GM21367 (cell line): ENCODE measurements around the gene MED7.

Experiments used
- ATAC-seq: cut with Tn5 transposase; IDR thresholded peaks from one replicate; pipeline ENCODE4 v1.9.1; 2021; ENCODE audit not compliant: unreplicated experiment

The MED7 gene

DNA sequence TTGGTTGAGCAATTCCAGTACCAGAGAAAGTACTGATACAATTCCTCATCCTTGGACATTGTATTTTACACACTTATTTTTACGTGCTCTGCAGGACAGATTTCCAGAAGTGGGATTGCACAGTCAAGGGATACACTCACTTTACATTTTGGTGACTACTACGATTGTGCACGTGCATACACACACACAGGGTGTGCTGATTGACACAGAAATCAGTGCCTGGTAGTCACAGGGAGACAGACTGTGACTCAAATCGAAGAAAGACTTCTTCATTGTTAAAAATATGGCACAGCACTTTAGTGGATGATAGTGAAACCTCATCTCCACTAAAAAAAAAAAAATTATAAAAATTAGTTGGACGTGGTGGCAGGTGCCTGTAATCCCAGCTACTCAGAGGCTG lies 21.9 kb upstream of the MED7 start:
- no peak for ATAC-seq

- ATAC-seq: no peak
These were observed 20.4 kb upstream of the MED7 start for GRCh38 chr5:157162919-157163510.

DNA sequence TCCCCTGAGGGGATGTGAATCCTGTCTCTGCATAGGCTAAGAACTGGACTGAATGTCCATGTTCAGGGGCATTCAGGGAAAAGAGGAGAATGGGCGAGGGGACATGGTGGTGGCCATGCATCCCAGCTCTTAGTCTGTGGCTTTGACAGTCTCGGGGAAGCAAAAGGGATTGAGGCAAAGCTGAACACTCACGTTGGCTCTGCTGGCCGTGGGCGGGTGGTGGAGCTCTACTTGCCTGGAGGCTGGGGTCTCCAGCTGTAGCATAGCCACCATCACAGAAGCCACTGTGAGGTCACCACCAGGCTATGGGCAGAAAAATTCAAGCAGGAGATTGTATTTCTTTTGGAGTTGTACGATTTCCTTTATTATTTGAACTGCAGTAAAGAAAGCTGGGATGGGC lies 19.3 kb upstream of the MED7 start:
- ATAC-seq: no peak

DNA sequence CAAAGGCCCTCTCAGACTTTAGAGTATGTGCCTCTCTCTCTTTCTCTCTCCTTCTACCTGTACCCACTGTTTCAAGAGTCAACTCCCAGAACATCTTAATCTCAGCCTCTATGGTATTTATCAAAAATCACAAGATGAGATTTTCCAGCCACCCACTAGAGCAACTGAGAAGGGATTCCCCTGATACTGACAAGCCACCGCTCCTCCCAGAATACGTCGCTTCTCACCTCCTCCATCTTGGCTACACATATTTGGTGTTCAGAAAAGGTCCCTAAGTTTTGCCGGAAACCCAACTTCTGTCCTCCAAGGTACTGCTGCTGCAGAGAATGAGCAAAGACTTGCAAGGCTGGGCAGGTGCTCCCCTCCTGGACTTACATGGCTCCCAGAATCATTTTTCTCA lies 17.3 kb upstream of the MED7 start:
- no peak for ATAC-seq

- ATAC-seq: no peak
These were observed 16.6 kb upstream of the MED7 start for GRCh38 chr5:157159209-157159751.

DNA sequence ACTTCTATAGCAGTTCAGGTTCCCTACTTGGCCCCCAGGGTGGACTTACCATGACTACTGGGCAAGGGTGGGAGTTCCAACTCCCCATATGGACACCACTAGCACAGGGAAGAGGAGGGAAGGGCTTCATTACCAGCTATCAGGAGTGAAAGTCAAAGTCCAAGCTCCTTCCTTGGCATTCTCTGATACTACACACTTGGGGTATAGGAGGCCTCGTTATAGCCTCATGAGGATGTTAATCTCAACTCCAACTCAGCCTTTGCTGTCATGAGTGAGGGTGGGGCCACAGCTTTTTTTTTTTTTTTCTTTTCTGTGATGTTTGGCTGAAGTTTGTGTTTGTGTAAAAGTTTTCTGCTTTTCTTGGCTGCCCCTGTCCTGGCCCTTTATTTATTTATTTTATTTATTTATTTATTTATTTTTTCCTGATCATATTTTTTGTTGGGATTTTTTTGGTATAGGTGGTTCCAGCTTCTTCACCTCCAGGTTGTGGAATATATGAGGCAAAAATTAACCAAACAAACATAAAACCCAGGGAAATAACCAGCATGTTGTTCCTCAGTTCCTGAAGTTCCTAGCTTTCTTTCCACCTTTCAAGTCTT lies 14.7 kb upstream of the MED7 start:
- no peak for ATAC-seq

DNA sequence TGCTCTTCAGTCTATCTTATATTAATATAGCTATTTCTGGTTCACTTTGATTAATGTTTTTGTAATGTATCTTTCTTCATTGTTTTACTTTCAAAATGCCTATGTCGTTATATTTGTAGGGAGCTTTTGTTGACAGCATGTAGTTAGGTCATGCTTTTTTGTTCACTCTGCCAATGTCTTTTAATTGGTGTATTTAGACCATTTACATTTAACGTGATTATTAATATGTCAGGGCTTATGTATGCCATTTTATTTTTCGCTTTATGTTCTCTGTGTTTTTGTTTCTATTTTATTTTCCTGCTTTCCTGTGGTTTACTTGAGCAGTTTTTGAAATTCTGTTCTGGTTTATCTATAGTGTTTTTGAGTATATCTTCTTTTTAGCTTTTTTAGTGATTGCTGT lies 12.6 kb upstream of the MED7 start:
- no peak for ATAC-seq

DNA sequence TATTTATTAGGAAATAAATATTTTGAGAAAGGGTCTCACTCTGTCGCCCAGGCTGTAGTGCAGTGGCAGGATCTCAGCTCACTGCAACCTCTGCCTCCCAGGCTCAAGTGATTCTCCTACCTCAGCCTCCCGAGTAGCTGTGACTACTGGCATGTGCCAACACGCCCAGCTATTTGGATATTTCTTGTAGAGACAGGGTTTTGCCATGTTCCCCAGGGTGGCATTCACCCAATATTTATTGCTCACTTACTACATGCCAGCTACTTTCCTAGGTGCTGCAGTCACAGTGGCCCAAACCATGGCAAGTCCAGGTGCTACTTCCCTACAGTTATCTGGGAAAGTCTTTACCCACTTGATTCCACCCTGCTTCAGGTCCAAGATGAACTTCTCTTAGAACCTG lies 8.3 kb upstream of the MED7 start:
- no peak for ATAC-seq

DNA sequence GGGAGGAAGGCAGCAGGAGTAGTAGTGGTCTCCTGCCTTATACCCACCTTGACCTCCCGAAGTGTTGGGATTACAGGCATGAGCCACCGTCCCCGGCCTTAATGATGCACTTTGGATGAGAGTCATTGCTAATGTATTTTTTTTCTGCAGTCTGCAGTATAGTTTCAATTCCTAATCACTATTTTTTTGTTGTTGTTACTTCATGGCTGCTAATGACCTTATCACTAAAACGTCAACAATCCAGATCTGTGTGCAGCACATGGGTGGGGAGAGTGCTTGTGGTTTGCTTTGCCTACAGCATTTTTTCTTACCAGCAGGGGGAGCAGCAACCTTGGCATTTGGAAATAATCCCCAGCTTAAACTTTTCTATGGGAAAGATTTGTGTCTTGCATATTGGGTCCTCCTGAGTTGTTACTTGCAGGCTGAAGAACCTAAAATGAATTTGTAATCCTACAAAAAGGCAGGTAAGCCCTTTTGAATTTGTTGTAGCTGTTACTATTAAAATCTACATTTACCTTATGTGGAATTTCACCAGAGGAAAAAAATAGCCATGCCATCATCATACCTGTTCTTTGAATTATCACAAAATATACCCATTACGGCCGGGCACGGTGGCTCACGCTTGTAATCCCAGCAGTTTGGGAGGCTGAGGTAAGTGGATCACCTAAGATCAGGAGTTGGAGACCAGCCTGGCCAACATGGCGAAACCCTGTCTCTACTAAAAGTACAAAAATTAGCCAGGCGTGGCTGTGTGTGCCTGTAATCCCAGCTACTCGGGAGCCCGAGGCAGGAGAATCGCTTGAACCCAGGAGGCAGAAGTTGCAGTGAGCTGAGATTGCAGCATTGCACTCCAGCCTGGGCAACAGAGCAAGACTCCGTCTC lies 6.3 kb upstream of the MED7 start:
- ATAC-seq: peak; percentile 66

DNA sequence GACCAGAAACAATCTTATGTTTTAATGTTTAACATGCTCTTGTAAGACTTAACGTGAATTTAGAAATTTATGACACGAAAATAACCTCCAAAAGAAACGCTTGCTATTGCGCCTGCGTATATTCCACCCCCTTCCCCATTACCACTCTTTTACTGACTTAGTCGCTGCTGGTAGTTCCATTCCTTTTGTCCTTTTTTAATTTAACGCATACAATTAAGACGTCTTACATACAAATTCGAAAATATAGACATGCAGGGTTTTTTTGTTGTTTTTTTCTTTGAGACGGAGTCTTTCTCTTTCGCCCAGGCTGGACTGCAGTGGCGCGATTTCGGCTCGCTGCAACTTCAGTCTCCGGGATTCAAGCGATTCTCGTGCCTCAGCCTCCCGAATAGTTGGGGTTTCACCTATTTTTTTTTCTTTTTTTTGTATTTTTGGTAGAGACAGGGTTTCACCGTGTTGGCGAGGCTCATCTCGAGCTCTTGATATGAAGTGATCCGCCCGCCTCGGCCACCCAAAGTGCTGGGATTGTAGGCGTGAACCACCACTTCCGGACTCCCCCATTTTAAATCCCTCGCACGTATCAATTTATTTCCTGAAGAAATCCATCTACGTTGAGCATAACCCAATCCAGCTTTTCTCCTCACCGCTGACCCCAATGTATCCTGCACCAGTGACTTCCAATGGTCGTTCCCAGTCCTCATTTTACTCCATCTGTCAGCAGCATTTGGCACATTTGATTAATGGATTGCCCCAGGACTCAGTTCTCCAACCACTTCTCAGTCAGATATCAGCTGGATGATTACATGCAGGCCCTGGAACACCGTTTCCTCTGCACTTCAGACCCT lies 684 bp upstream of the MED7 start:
- ATAC-seq: peak; percentile 20

- ATAC-seq: no peak
These were observed 5.0 kb downstream of the MED7 start for GRCh38 chr5:157137691-157138090.

- no peak for ATAC-seq
These were observed 10.4 kb downstream of the MED7 start for GRCh38 chr5:157132281-157132612.

DNA sequence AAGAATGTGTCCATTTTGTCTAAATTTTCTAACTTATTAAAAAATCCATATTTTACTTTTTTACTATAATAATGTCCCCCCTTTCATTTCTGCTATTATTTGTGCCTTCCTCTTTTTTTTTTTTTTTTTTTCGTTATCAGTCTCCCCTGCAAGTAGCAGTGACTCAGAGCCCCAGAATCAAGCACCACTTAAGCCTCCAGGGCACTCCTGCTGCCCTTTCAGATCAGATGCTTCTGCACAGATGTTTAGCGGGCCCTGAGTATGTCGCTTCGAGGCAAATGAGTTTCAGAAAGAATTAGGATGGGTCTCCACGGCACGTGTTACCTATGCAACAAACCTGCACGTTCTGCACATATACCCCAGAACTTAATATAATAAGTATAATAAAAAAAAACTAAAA lies 11.7 kb downstream of the MED7 start:
- ATAC-seq: peak; percentile 46

DNA sequence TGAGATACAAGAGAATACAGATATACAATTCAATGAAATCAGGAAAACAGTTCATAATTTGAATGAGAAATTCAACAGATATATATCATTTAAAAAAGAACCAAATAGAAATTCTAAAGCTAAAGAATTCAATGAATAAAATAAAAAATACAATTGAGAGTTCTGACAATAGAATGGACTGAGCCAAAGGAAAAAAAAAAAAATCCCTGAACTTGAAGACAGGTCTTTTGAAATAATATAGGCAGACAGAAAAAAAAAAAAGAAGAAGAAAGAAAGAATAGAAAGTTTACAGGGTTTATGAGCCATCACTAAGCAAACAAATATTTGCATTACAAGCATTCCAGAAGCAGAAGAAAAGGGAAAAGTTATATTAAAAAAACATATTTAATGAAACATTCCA lies 21.0 kb downstream of the MED7 start:
- ATAC-seq: no peak

DNA sequence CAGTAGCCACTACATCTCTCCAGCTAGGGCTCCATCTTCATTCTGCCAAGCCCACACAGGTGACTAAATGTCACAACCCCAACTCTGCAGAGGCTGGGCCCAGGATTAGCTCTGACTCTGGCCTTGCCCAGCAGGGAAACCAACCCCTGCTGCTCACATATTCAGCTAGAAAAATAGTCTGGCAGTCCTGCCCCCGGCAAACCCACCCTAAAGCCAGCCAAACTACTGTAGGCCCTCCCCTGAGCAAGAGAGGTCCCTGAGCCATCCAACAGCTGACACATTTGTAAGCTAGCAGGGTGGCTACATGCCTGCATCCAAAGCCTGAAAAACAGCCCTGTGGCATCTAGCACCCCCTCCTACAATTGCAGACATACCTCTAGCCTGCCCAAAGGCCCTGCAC lies 22.6 kb downstream of the MED7 start:
- no peak for ATAC-seq

GRCh38 chr5:157116483-157116954 lies 26.1 kb downstream of the MED7 start:
- ATAC-seq: peak; percentile 58

GRCh38 chr5:157115502-157115901 lies 27.2 kb downstream of the MED7 start:
- ATAC-seq: no peak

- ATAC-seq: no peak
These were observed 27.7 kb downstream of the MED7 start for GRCh38 chr5:157115012-157115411.

GRCh38 chr5:157113002-157113401 lies 29.7 kb downstream of the MED7 start:
- no peak for ATAC-seq

DNA sequence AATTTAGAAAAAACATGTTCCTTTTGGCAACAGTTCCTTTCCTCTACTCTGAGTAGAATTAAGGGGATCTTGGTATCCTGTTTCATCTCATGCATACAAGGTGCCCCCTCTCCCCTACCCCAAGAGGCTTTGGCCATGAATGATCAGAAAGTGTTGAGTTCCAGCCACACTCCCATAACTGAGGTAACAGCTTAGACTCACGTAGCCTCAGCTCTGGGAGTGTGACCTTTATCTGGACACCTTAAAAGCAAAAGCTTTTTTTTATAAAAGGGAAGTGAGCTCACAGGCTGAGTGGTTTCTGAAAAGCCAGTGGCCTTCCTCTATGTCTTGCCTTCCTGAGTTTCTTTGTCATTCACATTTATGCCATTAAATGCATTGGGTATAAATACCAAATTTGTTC lies 32.9 kb downstream of the MED7 start:
- peak; percentile 66 for ATAC-seq

- peak; percentile 89 for ATAC-seq
These were observed 33.7 kb downstream of the MED7 start, which contains the start of gene HAVCR2 for GRCh38 chr5:157108976-157109375. HAVCR2 (minus strand) TSS chr5:157109044; CDS start chr5:157108983, 61 bp downstream.
